Measurements from ENCODE around the gene KDM5A. TPM values are rescaled to one million over a fixed set of nuclear protein-coding genes. Genes with fewer than 3 reads are reported as not detected.

Gene KDM5A
- total and polyA plus RNA-seq, 2 experiments from 2014 or later, result 30.8 to 54.7 TPM

DNA sequence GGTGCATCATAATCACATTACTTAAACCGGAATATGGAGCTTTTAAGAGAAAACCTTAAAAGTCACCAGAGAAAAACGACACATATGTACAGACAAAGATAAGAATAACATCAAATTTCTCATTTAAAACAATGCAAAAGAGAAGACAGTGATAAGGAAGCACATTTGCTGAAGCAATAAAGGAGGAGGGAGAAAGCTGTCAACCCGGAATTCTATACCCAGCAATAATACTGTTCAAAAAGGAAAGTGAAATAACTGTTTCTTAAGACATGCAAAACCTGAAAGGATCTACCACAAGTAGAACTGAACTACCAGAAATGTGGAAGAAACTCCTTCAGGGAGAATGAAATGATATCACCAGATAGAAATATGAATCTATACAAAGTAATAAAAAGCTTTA is 141.8 kb downstream of the KDM5A start:
- H3K9me3 ChIP-seq (ENCODE audit: low read depth), result peaks cover 4% of the 10 kb centered on the region
- H3K9me2 ChIP-seq (replicated peaks; ENCODE audit: insufficient read depth), result no peaks in the 10 kb centered on the region
- H3K79me2 ChIP-seq, result no peaks in the 10 kb centered on the region
- TF ChIP-seq EZH2 (IDR thresholded peaks at IDR 0.05; ENCODE audit: borderline replicate concordance), result no peak
- TF ChIP-seq EZH2phosphoT487 (IDR thresholded peaks at IDR 0.05; ENCODE audit: low read depth, severe bottlenecking, unreplicated experiment), result no peak
- TF ChIP-seq, protein P1, sequence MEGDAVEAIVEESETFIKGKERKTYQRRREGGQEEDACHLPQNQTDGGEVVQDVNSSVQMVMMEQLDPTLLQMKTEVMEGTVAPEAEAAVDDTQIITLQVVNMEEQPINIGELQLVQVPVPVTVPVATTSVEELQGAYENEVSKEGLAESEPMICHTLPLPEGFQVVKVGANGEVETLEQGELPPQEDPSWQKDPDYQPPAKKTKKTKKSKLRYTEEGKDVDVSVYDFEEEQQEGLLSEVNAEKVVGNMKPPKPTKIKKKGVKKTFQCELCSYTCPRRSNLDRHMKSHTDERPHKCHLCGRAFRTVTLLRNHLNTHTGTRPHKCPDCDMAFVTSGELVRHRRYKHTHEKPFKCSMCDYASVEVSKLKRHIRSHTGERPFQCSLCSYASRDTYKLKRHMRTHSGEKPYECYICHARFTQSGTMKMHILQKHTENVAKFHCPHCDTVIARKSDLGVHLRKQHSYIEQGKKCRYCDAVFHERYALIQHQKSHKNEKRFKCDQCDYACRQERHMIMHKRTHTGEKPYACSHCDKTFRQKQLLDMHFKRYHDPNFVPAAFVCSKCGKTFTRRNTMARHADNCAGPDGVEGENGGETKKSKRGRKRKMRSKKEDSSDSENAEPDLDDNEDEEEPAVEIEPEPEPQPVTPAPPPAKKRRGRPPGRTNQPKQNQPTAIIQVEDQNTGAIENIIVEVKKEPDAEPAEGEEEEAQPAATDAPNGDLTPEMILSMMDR (IDR thresholded peaks at IDR 0.05; ENCODE audit: poor library complexity), result no peak
- WGBS (ENCODE audit: low lambda C conversion rate, missing lambda C conversion rate), result 91% methylated on average over 3 of the region's 3 CpGs
- H3K4me3 ChIP-seq, result no peak overlapping the region
- H4K20me1 ChIP-seq (ENCODE audit: insufficient read depth, poor library complexity, severe bottlenecking), result no peaks in the 10 kb centered on the region
- no peak for DNase-seq (ENCODE audit: low spot score)
- H3K4me2 ChIP-seq, result no peak overlapping the region
- no peak overlapping the region for H3K27ac ChIP-seq
- H3K27me3 ChIP-seq, result no peaks in the 10 kb centered on the region
- no peaks in the 10 kb centered on the region for H3K4me1 ChIP-seq (ENCODE audit: insufficient read depth)
- H2AFZ ChIP-seq, result no peak overlapping the region
- no peaks in the 10 kb centered on the region for H3K36me3 ChIP-seq (replicated peaks; ENCODE audit: insufficient read depth, low read depth)

DNA sequence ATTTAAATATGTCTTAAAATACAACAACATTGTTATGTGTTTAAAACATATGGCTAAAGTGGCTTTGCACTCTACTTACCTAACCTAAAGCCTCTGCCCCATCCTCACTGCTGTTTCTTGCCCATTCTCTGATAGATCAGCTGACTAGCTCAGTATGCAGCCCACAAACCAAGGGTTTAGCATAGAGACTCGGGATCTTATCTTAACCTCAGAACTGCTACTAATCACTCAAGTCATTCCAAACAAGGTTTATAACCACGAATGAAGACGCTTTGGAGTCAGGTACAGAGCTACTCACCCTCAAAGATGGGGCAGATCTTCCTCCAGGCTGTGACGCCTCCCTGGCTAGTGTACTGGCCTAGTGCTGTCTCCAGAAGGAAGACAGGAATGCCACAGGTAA is 145.7 kb downstream of the KDM5A start:
- Histone ChIP-seq H3K4me3 (no peak overlapping the region), H3K27ac (no peak overlapping the region), H3K4me1 (ENCODE audit: insufficient read depth) (no peaks in the 10 kb centered on the region), H3K4me2 (no peak overlapping the region), H3K27me3 (no peaks in the 10 kb centered on the region), H3K36me3 (replicated peaks; ENCODE audit: insufficient read depth, low read depth) (no peaks in the 10 kb centered on the region), H2AFZ (no peak overlapping the region), H4K20me1 (ENCODE audit: insufficient read depth, poor library complexity, severe bottlenecking) (no peaks in the 10 kb centered on the region), H3K9me3 (ENCODE audit: low read depth) (peaks cover 4% of the 10 kb centered on the region), H3K9me2 (replicated peaks; ENCODE audit: insufficient read depth) (no peaks in the 10 kb centered on the region), H3K79me2 (no peaks in the 10 kb centered on the region)
- no peak for DNase-seq (ENCODE audit: low spot score)
- 57% methylated on average over 4 of the region's 4 CpGs for WGBS (ENCODE audit: low lambda C conversion rate, missing lambda C conversion rate)
- no peak for TF ChIP-seq EZH2 (IDR thresholded peaks at IDR 0.05; ENCODE audit: borderline replicate concordance)
- TF ChIP-seq, protein P1 (IDR thresholded peaks at IDR 0.05; ENCODE audit: poor library complexity), result no peak
- TF ChIP-seq EZH2phosphoT487 (IDR thresholded peaks at IDR 0.05; ENCODE audit: low read depth, severe bottlenecking, unreplicated experiment), result no peak

DNA sequence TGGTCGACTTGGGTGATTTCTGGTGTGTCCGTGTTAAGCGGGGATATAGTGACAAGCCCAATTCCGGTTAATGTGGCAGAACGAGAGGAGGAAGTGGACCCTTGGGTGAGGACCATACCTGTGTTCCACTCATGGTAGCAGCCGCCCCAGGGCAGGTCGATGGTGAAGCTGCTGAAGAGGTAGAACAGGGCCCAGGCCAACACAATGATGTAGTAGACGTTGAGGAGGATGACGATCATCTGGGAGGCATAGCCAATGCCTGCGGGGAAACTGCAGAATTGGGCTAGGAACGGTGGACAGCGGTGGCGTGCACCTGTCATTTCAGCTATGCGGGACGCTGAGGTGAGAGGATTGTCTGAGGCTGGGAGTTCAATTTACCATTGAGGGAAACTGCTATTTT is 146.6 kb downstream of the KDM5A start:
- Histone ChIP-seq H3K4me2 (no peak overlapping the region), H3K9me2 (replicated peaks; ENCODE audit: insufficient read depth) (no peaks in the 10 kb centered on the region), H3K79me2 (no peaks in the 10 kb centered on the region), H3K27ac (no peak overlapping the region), H2AFZ (no peak overlapping the region), H3K4me1 (ENCODE audit: insufficient read depth) (no peaks in the 10 kb centered on the region), H3K36me3 (replicated peaks; ENCODE audit: insufficient read depth, low read depth) (no peaks in the 10 kb centered on the region), H4K20me1 (ENCODE audit: insufficient read depth, poor library complexity, severe bottlenecking) (no peaks in the 10 kb centered on the region), H3K4me3 (no peak overlapping the region), H3K9me3 (ENCODE audit: low read depth) (no peaks in the 10 kb centered on the region), H3K27me3 (no peaks in the 10 kb centered on the region)
- 97% methylated on average over 15 of the region's 15 CpGs for WGBS (ENCODE audit: low lambda C conversion rate, missing lambda C conversion rate)
- no peak for DNase-seq (ENCODE audit: low spot score)
- no peak for TF ChIP-seq EZH2 (IDR thresholded peaks at IDR 0.05; ENCODE audit: borderline replicate concordance)
- TF ChIP-seq, protein P1 (IDR thresholded peaks at IDR 0.05; ENCODE audit: poor library complexity), result no peak
- no peak for TF ChIP-seq EZH2phosphoT487 (IDR thresholded peaks at IDR 0.05; ENCODE audit: low read depth, severe bottlenecking, unreplicated experiment)

DNA sequence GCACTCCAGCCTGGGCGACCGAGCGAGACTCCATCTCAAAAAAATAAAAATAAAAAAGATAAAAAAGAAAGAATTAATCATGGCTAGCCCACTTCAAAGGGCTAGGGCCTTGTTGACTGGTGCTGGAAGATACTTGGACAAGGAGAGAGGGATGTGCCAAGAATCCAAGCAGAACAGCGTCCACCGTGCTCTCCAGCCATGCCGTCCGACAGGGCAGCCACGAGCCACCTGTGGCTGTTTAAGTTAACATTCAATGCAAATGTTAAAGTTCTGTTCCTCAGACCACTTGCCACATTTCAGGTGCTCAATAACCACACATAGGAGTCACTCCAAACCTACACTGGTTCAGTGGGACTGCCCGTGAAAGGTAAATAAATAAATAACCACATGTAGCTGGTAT is 147.9 kb downstream of the KDM5A start:
- Histone ChIP-seq H3K36me3 (replicated peaks; ENCODE audit: insufficient read depth, low read depth) (no peaks in the 10 kb centered on the region), H3K79me2 (no peaks in the 10 kb centered on the region), H3K27ac (no peak overlapping the region), H2AFZ (no peak overlapping the region), H4K20me1 (ENCODE audit: insufficient read depth, poor library complexity, severe bottlenecking) (no peaks in the 10 kb centered on the region), H3K4me1 (ENCODE audit: insufficient read depth) (no peaks in the 10 kb centered on the region), H3K4me2 (no peak overlapping the region), H3K27me3 (no peaks in the 10 kb centered on the region), H3K9me3 (ENCODE audit: low read depth) (no peaks in the 10 kb centered on the region), H3K9me2 (replicated peaks; ENCODE audit: insufficient read depth) (no peaks in the 10 kb centered on the region), H3K4me3 (no peak overlapping the region)
- TF ChIP-seq EZH2 (IDR thresholded peaks at IDR 0.05; ENCODE audit: borderline replicate concordance), result no peak
- no peak for TF ChIP-seq EZH2phosphoT487 (IDR thresholded peaks at IDR 0.05; ENCODE audit: low read depth, severe bottlenecking, unreplicated experiment)
- TF ChIP-seq, protein P1 (IDR thresholded peaks at IDR 0.05; ENCODE audit: poor library complexity), result no peak
- DNase-seq (ENCODE audit: low spot score), result no peak
- WGBS (ENCODE audit: low lambda C conversion rate, missing lambda C conversion rate), result 94% methylated on average over 9 of the region's 9 CpGs
